Small intestine (tissue), 7 donors: Measurements from ENCODE around the gene APBA1. TPM values are rescaled to one million over a fixed set of nuclear protein-coding genes. Genes with fewer than 3 reads are reported as not detected.

Experiments
- DNase-seq, 2 donors: peaks; one replicate each; pipeline versions ENCODE4 v3.0.0 to v3.0.0-alpha.2; 2013
- FAIRE-seq: peaks from 2 replicates; lab custom pipeline; 2012; peaks lifted over from hg19 to GRCh38; lab: Jason Lieb, UNC
- H3K27ac ChIP-seq, 3 donors: one replicate each; pipeline ENCODE4 v1.5.1; 2013; ENCODE audit warnings: low read length in 2 of 3, mild to moderate bottlenecking in 2 of 3, control low read depth in 1 of 3, inconsistent platforms in 1 of 3, low read depth in 1 of 3, moderate library complexity in 1 of 3
- H3K27me3 ChIP-seq, 3 donors: one replicate each; pipeline ENCODE4 v1.6.1; 2013; ENCODE audit warnings: low read length in 3 of 3, inconsistent platforms in 1 of 3; ENCODE audit not compliant: control insufficient read depth in 3 of 3, insufficient read depth in 3 of 3
- H3K36me3 ChIP-seq, 3 donors: one replicate each; pipeline ENCODE4 v1.6.1; 2013; ENCODE audit warnings: low read length in 3 of 3, inconsistent platforms in 1 of 3, low read depth in 1 of 3, mild to moderate bottlenecking in 1 of 3, moderate library complexity in 1 of 3; ENCODE audit not compliant: control insufficient read depth in 3 of 3, insufficient read depth in 2 of 3
- H3K4me1 ChIP-seq, 3 donors: one replicate each; pipeline ENCODE4 v1.6.1; 2013; ENCODE audit warnings: low read length in 2 of 3, inconsistent platforms in 1 of 3, low read depth in 1 of 3, mild to moderate bottlenecking in 1 of 3, moderate library complexity in 1 of 3; ENCODE audit not compliant: control insufficient read depth in 3 of 3, insufficient read depth in 2 of 3
- H3K4me3 ChIP-seq, 3 donors: one replicate each; pipeline ENCODE4 v1.5.1; 2013; ENCODE audit warnings: low read length in 3 of 3, control low read depth in 1 of 3, inconsistent platforms in 1 of 3, low read depth in 1 of 3, mild to moderate bottlenecking in 1 of 3, moderate library complexity in 1 of 3
- H3K9me3 ChIP-seq, 2 donors: one replicate each; pipeline ENCODE4 v1.6.1; 2013; ENCODE audit warnings: low read depth in 1 of 2, low read length in 1 of 2; ENCODE audit not compliant: control insufficient read depth in 2 of 2, insufficient read depth in 1 of 2
- WGBS, 3 donors: extraction: QIAGEN DNeasy Blood & Tissue Kit; methylation state at CpG; one replicate each; pipeline ENCODE4 v1.1.7; 2013; 5-methylcytosine and 5-hydroxymethylcytosine counted together
- polyA plus RNA-seq, 4 donors: library from polyadenylated mRNA; stranded (reverse) in 3 of 4; unstranded in 1 of 4; fragments of 200-250 nt in 3 of 4; fragments of 120-200 nt in 1 of 4; gene quantifications; one replicate each; pipeline versions ENCODE4 v1.2.1 to v1.2.3, GENCODE V29; 2013
- donor health status: healthy with polysubstance abuse.
- donor health status: control.
- donor health status: control.
- donor health status: Bipolar disorder and iron deficiency.
- donor health status: healthy.

The APBA1 gene
- polyA plus RNA-seq, 4 donors: 0.27 to 6.7 (median 3.7) TPM; not detected in 1

DNA sequence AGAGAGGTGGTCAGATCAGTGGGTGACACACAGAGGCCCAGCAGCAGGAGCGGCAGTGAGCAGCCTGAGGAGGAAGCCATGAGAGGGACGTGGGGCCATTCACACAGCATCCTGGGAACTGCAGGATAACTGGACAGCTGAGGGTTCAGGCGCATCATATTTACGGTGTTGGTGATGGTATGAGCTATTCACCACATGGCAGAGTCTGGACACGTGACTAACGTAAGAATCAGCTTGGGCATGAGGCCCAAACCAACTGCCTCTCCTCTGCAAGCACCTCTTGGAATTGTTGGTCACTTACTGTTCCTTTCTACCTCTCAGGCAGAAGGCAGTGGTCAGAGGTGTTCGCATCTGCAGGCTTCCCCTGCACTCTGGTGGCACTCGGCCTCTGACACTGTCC is 206.0 kb downstream of the APBA1 start:
- no peak overlapping the region for H3K27ac ChIP-seq
- DNase-seq (no peak), FAIRE-seq (no peak)
- H3K4me3 ChIP-seq: no peak overlapping the region
- no peaks in the 10 kb centered on the region for H3K9me3 ChIP-seq
- 91 to 94% (median 91%) methylated on average over 8 of the region's 8 CpGs for WGBS, 3 donors
- H3K27me3 ChIP-seq: no peaks in the 10 kb centered on the region
- H3K4me1 ChIP-seq: peaks cover 0 to 9% (median 4%) of the 10 kb centered on the region in 3 donors
- H3K36me3 ChIP-seq: no peaks in the 10 kb centered on the region

GRCh38 chr9:69465473-69465872 is 206.7 kb downstream of the APBA1 start:
- peaks cover 0 to 5% (median 0%) of the 10 kb centered on the region in 3 donors for H3K4me1 ChIP-seq
- no peaks in the 10 kb centered on the region for H3K27me3 ChIP-seq
- no peaks in the 10 kb centered on the region for H3K9me3 ChIP-seq
- no peak overlapping the region for H3K27ac ChIP-seq
- H3K36me3 ChIP-seq: no peaks in the 10 kb centered on the region
- WGBS, 3 donors: 30 to 47% (median 45%) methylated on average over 3 of the region's 3 CpGs
- DNase-seq (no peak), FAIRE-seq (no peak)
- no peak overlapping the region for H3K4me3 ChIP-seq

DNA sequence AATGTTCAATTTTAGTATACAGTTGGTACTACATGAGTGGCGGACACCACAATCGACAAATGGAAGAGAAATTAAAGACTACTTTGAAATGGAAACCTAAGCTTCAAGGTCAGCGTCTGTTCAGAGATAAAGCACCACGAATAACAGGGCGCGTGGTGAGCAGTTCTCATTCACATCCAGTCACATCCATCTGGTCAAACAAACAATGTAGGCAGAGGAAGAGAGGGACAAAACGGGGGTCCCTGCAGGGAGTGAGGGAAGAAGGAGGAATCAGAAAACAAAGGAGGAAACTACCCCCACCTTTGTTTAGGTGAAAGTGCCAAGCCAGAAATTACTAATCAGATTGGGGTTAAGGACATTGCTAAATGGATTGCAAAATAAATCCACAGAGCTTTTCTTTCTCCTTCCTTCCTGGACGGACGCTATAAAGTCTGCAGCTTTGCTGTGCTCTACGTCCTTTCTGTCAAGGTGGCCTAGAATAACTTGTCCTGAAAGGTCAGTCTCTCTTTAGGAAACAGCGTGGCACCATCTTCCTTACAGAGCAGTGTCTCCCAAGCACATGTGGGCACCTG is 208.6 kb downstream of the APBA1 start:
- FAIRE-seq (no peak), DNase-seq (no peak)
- H3K36me3 ChIP-seq: no peaks in the 10 kb centered on the region
- 74 to 82% (median 82%) methylated on average over 11 of the region's 11 CpGs for WGBS, 3 donors
- H3K27ac ChIP-seq: no peak overlapping the region
- no peak overlapping the region for H3K4me3 ChIP-seq
- no peaks in the 10 kb centered on the region for H3K27me3 ChIP-seq
- H3K9me3 ChIP-seq: no peaks in the 10 kb centered on the region
- H3K4me1 ChIP-seq: no peaks in the 10 kb centered on the region

GRCh38 chr9:69462394-69462793 is 209.8 kb downstream of the APBA1 start:
- Histone ChIP-seq H3K27me3 (no peaks in the 10 kb centered on the region), H3K4me1 (no peaks in the 10 kb centered on the region), H3K4me3 (no peak overlapping the region), H3K9me3 (no peaks in the 10 kb centered on the region), H3K36me3 (no peaks in the 10 kb centered on the region), H3K27ac (no peak overlapping the region)
- FAIRE-seq (no peak), DNase-seq (no peak)
- WGBS, 3 donors: 82 to 89% (median 88%) methylated on average over 4 of the region's 4 CpGs

- no peaks in the 10 kb centered on the region for H3K4me1 ChIP-seq
- DNase-seq (no peak), FAIRE-seq (no peak)
- H3K36me3 ChIP-seq: peaks cover 0 to 1% (median 0%) of the 10 kb centered on the region in 3 donors
- no peak overlapping the region for H3K4me3 ChIP-seq
- H3K9me3 ChIP-seq: no peaks in the 10 kb centered on the region
- 73 to 81% (median 78%) methylated on average over 6 of the region's 6 CpGs for WGBS, 3 donors
- H3K27ac ChIP-seq: no peak overlapping the region
- H3K27me3 ChIP-seq: no peaks in the 10 kb centered on the region
Measured at GRCh38 chr9:69461103-69461887, 210.9 kb downstream of the APBA1 start.

- no peaks in the 10 kb centered on the region for H3K27me3 ChIP-seq
- H3K36me3 ChIP-seq: peaks cover 0 to 2% (median 0%) of the 10 kb centered on the region in 3 donors
- FAIRE-seq: no peak
- no peak overlapping the region for H3K4me3 ChIP-seq
- DNase-seq: no peak
- H3K4me1 ChIP-seq: no peaks in the 10 kb centered on the region
- WGBS, 3 donors: 84 to 90% (median 85%) methylated on average over 5 of the region's 5 CpGs
- H3K9me3 ChIP-seq: no peaks in the 10 kb centered on the region
- no peak overlapping the region for H3K27ac ChIP-seq
Measured at GRCh38 chr9:69460012-69460411, 212.2 kb downstream of the APBA1 start.

DNA sequence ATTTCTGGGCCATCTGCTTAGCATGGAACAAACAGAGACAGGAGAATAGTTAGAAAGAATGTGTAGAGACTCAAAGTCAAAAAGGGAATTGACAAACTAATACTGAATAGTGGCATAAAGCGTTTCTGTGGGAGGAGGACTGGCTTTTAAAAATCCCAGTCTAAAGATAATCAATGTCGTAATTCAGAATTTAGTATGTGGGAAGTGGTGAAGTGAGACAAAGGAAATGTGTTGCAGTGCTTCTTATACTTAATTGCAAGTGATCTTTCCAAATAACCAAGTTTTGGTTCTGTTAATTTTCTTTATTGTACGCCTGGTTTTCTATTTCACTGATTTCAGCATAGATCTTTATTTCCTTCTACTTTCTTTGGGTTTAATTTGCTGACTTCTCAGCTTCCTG is 214.0 kb downstream of the APBA1 start:
- H3K36me3 ChIP-seq: peaks cover 0 to 2% (median 0%) of the 10 kb centered on the region in 3 donors
- FAIRE-seq (no peak), DNase-seq (no peak)
- H3K4me1 ChIP-seq: no peaks in the 10 kb centered on the region
- no peaks in the 10 kb centered on the region for H3K27me3 ChIP-seq
- no peak overlapping the region for H3K4me3 ChIP-seq
- 88 to 90% (median 90%) methylated on average over 3 of the region's 3 CpGs for WGBS, 3 donors
- H3K9me3 ChIP-seq: no peaks in the 10 kb centered on the region
- H3K27ac ChIP-seq: no peak overlapping the region

DNA sequence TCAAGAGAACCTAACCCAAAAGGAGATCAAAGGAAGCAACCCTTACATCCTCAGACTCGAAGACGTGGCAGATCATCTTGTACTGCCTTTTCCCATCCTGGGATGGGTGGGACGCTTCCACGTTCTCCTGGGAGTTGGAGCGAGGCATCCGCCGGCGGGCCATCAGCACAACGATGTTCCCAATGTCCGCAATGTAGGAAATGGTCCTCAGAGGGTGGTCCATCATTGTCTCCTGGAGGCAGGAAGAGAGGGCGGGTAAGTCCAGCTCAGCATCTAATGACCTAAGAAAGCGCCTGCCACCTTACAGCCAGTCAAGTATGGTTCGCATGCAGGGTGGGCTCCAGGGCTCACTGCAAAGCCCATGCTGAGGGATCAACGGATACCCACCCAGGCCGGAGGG is 216.0 kb downstream of the APBA1 start:
- Histone ChIP-seq H3K4me3 (no peak overlapping the region), H3K4me1 (no peaks in the 10 kb centered on the region), H3K36me3 (peaks cover 0 to 2% (median 0%) of the 10 kb centered on the region in 3 donors), H3K27me3 (no peaks in the 10 kb centered on the region), H3K9me3 (no peaks in the 10 kb centered on the region), H3K27ac (no peak overlapping the region)
- WGBS, 3 donors: 92 to 94% (median 92%) methylated on average over 15 of the region's 15 CpGs
- DNase-seq (no peak), FAIRE-seq (no peak)
